Midbrain (tissue), 1 donor: ENCODE data around the gene UBE2D2.
A peak's percentile ranks its signal among the peaks of the same experiment; 100 is the strongest.
"Not testable (repeated sequence)": the region's sequence is repeated elsewhere in the genome, so short reads cannot be mapped to it uniquely, and the experiment has no call there.

Experiments
- DNase-seq: peaks from one replicate; lab custom pipeline; 2025; lab: John Stamatoyannopoulos, UW

Gene UBE2D2

DNA sequence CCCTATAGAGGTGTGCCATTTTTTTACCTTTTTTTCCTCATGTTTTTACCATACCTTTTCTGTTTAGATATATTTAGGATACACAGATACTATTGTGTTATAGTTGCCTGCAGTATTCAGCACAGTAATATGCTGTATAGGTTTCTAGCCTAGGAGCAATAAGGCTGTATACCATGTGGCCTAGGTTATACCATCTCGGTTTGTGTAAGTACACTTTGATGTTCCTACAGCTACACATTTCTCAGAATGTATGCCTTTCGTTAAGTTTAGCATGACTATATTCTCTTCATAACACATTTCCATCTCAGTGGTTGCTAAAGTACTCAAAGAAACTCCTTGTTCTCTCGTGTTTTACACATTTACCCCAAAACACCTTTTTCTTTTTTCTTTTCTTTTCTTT, 23.0 kb downstream of the UBE2D2 start:
- DNase-seq = no peak

GRCh38 chr5:139588116-139588515, 27.0 kb downstream of the UBE2D2 start:
- not testable (repeated sequence) for DNase-seq

DNA sequence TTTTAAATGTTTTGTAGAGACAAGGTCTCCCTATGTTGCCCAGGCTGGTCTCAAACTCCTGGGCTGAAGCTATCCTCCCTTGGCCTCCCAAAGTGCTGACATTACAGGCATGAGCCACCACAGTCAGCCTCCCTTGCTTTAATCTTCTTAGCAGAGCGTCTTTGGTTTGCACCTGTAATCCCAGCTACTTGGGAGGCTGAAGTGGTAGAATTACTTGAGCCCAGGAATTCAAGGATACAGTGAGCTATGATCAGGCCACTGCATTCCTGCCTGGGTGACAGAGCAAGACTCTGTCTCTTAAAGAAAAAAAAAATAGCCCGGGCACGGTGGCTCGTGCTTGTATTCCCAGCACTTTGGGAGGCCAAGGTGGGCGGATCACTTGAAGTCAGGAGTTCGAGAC, 27.8 kb downstream of the UBE2D2 start:
- no peak for DNase-seq

DNA sequence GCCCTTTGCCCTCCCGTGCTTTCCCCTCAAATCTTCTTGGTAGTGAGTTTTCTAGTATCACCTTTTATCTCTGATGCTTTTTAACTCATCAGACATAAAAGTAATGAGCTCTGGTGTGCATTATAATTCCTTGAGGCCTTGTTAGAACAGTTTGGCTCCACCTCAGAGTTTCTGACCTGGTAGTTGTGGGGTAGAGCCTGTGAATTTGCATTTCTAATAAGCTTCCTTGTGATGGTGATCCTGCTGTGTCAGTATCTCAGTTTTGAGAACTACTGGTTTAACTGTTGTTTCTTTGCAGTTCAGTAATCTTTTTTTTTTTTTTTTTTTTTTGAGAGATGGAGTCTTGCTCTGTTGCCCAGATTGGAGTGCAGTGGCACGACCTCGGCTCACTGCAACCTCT, 31.1 kb downstream of the UBE2D2 start:
- DNase-seq = no peak

- not testable (repeated sequence) for DNase-seq
These were observed 31.9 kb downstream of the UBE2D2 start for GRCh38 chr5:139593076-139593475.

DNA sequence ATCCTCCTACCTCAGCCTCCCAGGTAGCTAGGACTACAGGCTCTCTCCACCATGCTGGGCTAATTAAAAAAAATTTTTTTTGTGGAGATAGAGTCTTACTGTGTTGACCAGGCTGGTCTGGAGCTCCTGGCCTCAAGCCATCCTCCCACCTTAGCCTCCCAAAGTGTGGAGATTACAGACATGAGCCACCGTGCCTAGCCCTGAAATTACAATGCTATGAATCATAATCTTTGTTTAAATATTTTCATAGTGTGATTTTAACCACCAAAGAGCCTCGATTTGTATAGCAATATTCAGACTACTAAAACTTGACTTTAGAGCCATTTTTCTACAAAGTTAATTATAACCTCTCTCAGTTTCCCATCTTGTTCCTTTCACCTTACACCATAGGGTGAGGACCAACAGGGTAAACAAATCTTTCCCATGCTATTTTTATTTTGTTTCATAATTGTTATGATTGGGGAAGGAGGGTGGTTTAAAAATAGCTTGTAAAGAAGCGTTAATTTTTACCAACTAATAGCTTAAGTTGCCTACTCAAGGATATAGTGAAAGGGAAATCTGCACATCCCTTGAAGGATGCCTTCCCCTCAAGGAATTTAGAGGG, 32.7 kb downstream of the UBE2D2 start:
- DNase-seq = no peak

GRCh38 chr5:139597134-139597533, 36.0 kb downstream of the UBE2D2 start:
- DNase-seq = no peak

- DNase-seq = not testable (repeated sequence)
These were observed 37.4 kb downstream of the UBE2D2 start for GRCh38 chr5:139598601-139598965.

DNA sequence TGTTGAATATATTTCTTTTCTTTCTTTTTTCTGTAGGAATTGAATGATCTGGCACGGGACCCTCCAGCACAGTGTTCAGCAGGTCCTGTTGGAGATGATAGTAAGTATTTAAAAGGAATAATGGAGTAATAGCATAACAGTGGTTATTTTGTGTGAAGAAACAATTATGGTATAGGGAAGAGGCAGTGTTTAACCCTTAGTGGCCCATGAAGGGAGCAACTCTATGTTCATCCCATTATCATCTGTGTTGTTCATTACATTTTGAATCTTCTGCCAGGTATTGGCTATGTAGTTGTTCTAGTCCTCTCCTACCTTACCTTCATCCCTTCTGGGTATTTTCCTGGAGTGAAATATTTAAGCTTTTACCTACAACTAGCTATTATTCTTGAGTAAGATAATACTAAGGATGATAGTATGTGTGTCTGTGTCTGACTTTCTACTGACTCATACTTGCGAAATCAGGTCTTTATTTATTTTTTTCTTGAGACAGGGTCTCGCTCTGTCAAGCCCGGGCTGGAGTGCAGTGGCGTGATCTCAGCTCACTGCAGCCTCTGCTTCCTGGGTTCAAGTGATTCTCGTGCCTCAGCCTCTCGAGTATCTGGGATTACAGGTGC, 39.3 kb downstream of the UBE2D2 start:
- no peak for DNase-seq

GRCh38 chr5:139601429-139601828, 40.3 kb downstream of the UBE2D2 start:
- no peak for DNase-seq

- not testable (repeated sequence) for DNase-seq
These were observed 40.8 kb downstream of the UBE2D2 start for GRCh38 chr5:139601948-139602347.

DNA sequence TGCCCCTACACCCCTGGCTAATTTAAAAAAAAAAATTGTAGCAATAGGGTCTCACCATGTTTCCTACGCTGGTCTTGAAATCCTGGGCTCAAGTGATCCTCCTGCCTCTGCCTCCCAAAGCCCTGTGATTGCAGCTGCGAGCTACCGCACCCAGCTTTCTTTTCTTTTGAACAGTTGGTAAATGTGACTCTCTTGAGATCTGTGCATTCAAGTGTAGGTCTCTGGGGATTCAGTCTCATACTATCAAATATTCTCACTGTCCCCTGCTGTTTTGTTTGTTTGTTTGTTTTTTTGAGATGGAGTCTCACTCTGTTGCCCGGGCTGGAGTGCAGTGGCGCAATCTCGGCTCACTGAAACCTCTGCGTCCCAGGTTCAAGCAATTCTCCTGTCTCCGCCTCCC, 44.7 kb downstream of the UBE2D2 start:
- no peak for DNase-seq

GRCh38 chr5:139611703-139612584, 50.8 kb downstream of the UBE2D2 start:
- no peak for DNase-seq

GRCh38 chr5:139619861-139620260, 58.7 kb downstream of the UBE2D2 start:
- DNase-seq = no peak

DNA sequence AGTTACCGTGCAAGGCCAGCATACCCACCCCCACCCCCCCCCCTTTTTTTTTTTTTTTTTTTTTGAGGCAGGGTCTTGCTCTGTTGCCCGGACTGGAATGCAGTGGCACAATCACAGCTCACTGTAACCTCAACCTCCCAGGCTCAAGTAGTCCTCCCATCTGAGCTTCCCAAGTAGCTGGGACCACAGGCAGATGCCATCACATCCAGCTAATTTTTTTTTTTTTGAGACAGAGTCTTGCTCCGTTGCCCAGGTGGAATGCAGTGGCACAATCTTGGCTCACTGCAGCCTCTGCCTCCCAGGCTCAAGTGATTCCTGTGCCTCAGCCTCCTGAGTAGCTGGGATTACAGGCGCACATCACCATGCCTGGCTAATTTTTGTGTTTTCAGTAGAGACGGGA, 64.3 kb downstream of the UBE2D2 start:
- not testable (repeated sequence) for DNase-seq

- no peak for DNase-seq
These were observed 69.7 kb downstream of the UBE2D2 start for GRCh38 chr5:139630855-139631254.

DNA sequence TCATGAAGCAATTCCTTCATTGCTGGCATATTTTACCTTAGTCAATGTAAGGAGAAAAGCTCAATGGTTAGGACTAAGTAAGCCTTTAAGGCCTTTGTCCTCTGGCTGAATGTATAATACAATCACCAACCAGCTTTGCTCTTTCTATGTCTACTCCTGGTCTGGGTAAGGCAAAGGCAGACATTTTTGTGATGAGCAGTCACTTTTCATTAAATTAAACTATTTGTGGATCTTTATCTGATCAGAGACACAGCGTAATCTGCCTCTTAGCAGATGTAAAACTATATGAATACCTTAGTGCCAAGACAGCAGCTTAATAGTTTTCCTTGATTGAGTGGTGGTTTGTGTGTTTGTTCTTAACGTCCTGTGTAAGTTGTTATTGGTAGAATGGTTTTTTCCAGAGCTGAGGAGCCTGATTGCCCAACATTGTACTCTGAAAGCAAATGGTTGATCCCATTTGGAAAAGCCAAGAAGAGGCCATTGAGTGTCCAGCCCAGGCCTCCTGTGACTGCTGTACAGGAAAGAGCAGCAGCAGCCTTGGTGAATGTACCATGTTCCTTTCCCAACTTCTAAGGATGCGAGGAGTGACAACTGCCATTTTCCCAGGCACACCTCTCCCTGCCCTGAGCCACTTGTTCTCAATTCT, 70.5 kb downstream of the UBE2D2 start:
- no peak for DNase-seq

DNA sequence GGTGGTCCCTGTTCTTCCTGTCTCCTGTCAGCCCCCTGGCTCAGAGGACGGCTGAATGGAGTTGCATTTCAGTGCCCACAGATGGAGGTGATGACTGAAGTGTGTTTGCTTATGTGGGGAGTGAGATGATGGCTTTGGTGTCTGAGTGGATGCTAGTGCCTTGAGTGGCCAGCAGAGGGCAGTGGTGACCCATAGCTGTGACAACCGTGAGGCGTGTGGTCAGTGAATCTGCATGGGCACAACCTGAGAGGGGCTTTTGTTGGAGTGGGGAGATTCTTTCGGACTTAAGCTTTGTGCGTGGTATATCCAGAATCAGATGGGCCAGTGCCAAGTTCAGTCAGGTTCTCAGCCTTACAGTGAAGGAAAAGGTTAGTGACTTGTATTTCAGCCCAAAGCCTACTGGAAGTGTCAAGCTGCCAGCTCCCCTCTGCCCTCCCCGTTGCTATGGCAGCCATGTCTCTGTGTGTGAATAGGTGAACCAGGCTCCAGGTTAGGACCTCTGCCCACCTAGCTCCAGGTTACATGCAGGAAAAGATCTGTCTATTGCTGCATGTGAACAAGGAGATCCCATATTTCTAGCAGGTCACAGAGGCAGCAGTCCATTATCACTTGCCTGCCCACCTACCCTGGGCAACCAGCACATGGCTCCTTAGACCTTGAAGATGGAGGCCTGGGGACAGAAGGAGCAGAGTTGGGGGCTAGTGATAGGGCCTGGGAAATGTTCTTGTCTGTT, 72.3 kb downstream of the UBE2D2 start:
- DNase-seq = peak; percentile 81

DNA sequence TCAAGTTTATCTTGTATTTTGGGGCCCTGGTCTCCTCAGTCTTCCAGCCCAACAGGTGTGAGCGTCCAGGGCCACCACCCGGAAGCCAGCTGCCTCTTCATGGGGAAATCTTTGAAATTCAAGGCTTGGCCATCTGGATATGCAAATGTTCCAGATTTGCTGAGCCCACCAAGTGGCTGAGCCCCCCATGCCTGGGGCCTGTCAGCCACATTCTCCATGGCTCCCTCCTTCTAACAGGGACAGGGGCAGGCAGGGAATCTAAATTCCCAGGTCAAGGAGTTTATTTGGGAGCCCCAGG, 72.8 kb downstream of the UBE2D2 start:
- no peak for DNase-seq

GRCh38 chr5:139634541-139634940, 73.4 kb downstream of the UBE2D2 start:
- no peak for DNase-seq

- no peak for DNase-seq
These were observed 74.1 kb downstream of the UBE2D2 start for GRCh38 chr5:139635191-139635590.

DNA sequence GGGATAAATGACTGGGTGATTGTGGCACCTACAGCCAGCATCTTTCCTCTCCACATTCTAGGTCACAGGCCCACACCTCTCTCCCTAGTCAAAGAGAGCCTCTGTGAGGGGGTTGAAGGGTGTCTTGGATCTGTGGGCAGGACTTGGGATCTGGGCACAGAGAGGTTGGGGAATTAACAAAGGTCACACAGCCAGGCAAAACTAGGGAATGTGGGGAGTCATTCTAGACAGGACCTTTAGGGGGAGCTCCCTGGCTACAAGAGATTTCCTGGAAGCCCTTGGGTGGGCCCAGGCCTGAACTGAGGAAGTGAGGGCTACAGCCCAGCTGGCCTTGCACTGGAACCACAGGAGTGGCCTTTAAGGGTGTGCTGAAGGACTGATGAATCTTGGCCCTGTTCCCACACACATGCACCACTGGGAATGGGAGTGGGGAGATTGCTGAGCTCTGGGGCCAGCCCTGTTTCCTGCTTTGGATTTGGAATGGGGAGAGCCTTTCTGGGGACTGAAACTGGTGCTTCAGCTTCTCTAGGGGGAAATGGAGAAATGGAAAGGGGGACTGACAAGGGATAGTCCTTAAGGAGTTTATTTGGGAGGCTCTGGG, 74.6 kb downstream of the UBE2D2 start:
- DNase-seq = peak; percentile 55
